K562 (cell line): Measurements from ENCODE around the gene SELENOO. TPM values are rescaled to one million over a fixed set of nuclear protein-coding genes. Genes with fewer than 3 reads are reported as not detected.

ENCODE experiments used
- ATAC-seq: fragments of 200-7000 bp; cut with Tn5 transposase; 3 replicates; pipeline ENCODE4 v1.9.1; 2020; ENCODE audit warnings: moderate library complexity
- BruUV-seq: library from RNA; stranded (reverse); fragments of 400-500 nt; replicated peaks from 2 replicates; lab custom pipeline; 2021; lab: Mats Ljungman, UMichigan
- CTCF ChIA-PET: fragments of 300-600 bp; formaldehyde crosslinking; extraction: SDS; loops from one replicate; lab custom pipeline; 2021; ENCODE audit warnings: low intra/inter-chr PET ratio; lab: Yijun Ruan, JAX
- POLR2A ChIA-PET: fragments of 300-600, 350-650 bp; sonication (Branson Sonifier 250); formaldehyde crosslinking; extraction: SDS; loops from one replicate; lab custom pipeline; 2021; ENCODE audit warnings: antibody characterized with exemption, inconsistent platforms; lab: Yijun Ruan, JAX
- DNase-seq, 4 experiments: peaks; one replicate each; pipeline versions ENCODE4 v3.0.0 to v3.0.0-alpha.2; 2011 to 2018; ENCODE audit warnings: low spot score in 3 of 4, mixed read lengths in 3 of 4; ENCODE audit errors: extremely low read depth in 1 of 4
- FAIRE-seq: peaks from 2 replicates; lab custom pipeline; 2011; peaks lifted over from hg19 to GRCh38; lab: Jason Lieb, UNC
- H2AFZ ChIP-seq: 2 replicates; pipeline ENCODE4 v1.6.0; 2011; ENCODE audit warnings: low read depth, low read length, control low read depth, inconsistent platforms
- H3K27ac ChIP-seq: fragments of 200-600 bp; 3 replicates; pipeline ENCODE4 v1.8.0; 2011; ENCODE audit warnings: low read depth, mild to moderate bottlenecking, control low read depth, inconsistent platforms, low read length, moderate library complexity, mixed read lengths; ENCODE audit errors: extremely low read depth
- H3K27me3 ChIP-seq, 2 experiments: fragments of 300-600 bp in 1 of 2; 2 replicates in 1 of 2; 3 replicates in 1 of 2; pipeline versions ENCODE4 v1.6.0 to v1.8.0; 2011; ENCODE audit warnings: inconsistent platforms in 2 of 2, low read length in 2 of 2, mild to moderate bottlenecking in 1 of 2, mixed read lengths in 1 of 2, moderate library complexity in 1 of 2; ENCODE audit not compliant: control insufficient read depth in 2 of 2, insufficient read depth in 2 of 2
- H3K36me3 ChIP-seq: fragments of 300-600 bp; 3 replicates; pipeline ENCODE4 v1.8.0; 2011; ENCODE audit warnings: mild to moderate bottlenecking, low read length, inconsistent platforms; ENCODE audit not compliant: control insufficient read depth, insufficient read depth
- H3K4me1 ChIP-seq, 2 experiments: fragments of 200-600 bp in 1 of 2; replicated peaks in 1 of 2; 2 replicates in 1 of 2; 3 replicates in 1 of 2; pipeline versions ENCODE4 v1.5.1 to v1.8.0; 2011; ENCODE audit warnings: inconsistent platforms in 2 of 2, low read length in 2 of 2, mild to moderate bottlenecking in 1 of 2, mixed read lengths in 1 of 2, moderate library complexity in 1 of 2; ENCODE audit not compliant: control insufficient read depth in 2 of 2, insufficient read depth in 2 of 2
- H3K4me2 ChIP-seq: 2 replicates; pipeline ENCODE4 v1.6.1; 2011; ENCODE audit warnings: low read length, control low read depth, inconsistent platforms, mixed read lengths; ENCODE audit not compliant: insufficient read depth
- H3K4me3 ChIP-seq: fragments of 200-600 bp; sonication (generic), shearing (Covaris generic); 2 replicates; pipeline ENCODE4 v1.5.1; 2016; ENCODE audit warnings: control low read depth, inconsistent platforms
- H3K79me2 ChIP-seq: fragments of 200-600 bp; 3 replicates; pipeline ENCODE4 v1.8.0; 2011; ENCODE audit warnings: low read length, inconsistent platforms; ENCODE audit not compliant: control insufficient read depth, insufficient read depth
- H3K9ac ChIP-seq, 2 experiments: 2 replicates each; pipeline versions ENCODE4 v1.6.0 to v1.6.1; 2011; ENCODE audit warnings: low read depth in 2 of 2, low read length in 2 of 2, control low read depth in 1 of 2, inconsistent platforms in 1 of 2, mild to moderate bottlenecking in 1 of 2, mixed read lengths in 1 of 2; ENCODE audit not compliant: insufficient read depth in 1 of 2
- H3K9me1 ChIP-seq: one replicate; pipeline ENCODE4 v1.6.0; 2011; ENCODE audit warnings: inconsistent platforms, mild to moderate bottlenecking, low read length, moderate library complexity; ENCODE audit not compliant: control insufficient read depth, insufficient read depth
- H3K9me3 ChIP-seq: replicated peaks from 2 replicates; pipeline ENCODE4 v1.5.1; 2011; ENCODE audit warnings: low read depth, low read length, inconsistent platforms; ENCODE audit not compliant: control insufficient read depth, insufficient read depth
- H4K20me1 ChIP-seq: replicated peaks from 2 replicates; pipeline ENCODE4 v1.6.1; 2011; ENCODE audit warnings: low read length, inconsistent platforms, mixed read lengths; ENCODE audit not compliant: control insufficient read depth, insufficient read depth
- EHMT2 ChIP-seq: fragments of 450-650 bp; IDR thresholded peaks from 2 replicates; pipeline ENCODE4 v1.6.1; 2018; ENCODE audit warnings: antibody characterized with exemption
- ILF3 ChIP-seq: fragments of 450-650 bp; IDR thresholded peaks from 2 replicates; pipeline ENCODE4 v1.6.1; 2018; ENCODE audit warnings: antibody characterized with exemption, mild to moderate bottlenecking, moderate library complexity, borderline replicate concordance
- MEF2D ChIP-seq: conservative IDR thresholded peaks from 2 replicates; pipeline ENCODE4 v1.6.1; 2016; ENCODE audit warnings: low read depth, missing genetic modification characterization, missing compliant biosample characterization
- RCOR1 ChIP-seq, 2 experiments: IDR thresholded peaks; 2 replicates each; pipeline ENCODE4 v1.6.1; 2012; ENCODE audit warnings: low read depth in 2 of 2, low read length in 2 of 2, borderline replicate concordance in 1 of 2, improper control_type of control experiment in 1 of 2
- ZEB2 ChIP-seq: fragments of 450-650 bp; IDR thresholded peaks from 2 replicates; pipeline ENCODE4 v1.6.1; 2016
- ZNF212 ChIP-seq: fragments of 450-650 bp; formaldehyde crosslinking; IDR thresholded peaks from 2 replicates; pipeline ENCODE4 v1.4.0; 2020; ENCODE audit warnings: mild to moderate bottlenecking
- ZNF263 ChIP-seq: sonication (generic); formaldehyde crosslinking; IDR thresholded peaks from 2 replicates; pipeline ENCODE4 v1.8.0; 2022; ENCODE audit warnings: mild to moderate bottlenecking, missing genetic modification reagents, borderline replicate concordance
- ZNF57 ChIP-seq: fragments of 450-650 bp; formaldehyde crosslinking; IDR thresholded peaks from 2 replicates; pipeline ENCODE4 v1.4.0; 2020; ENCODE audit warnings: mild to moderate bottlenecking, moderate library complexity
- WGBS: fragments of 100-300 bp; shearing (Covaris generic); methylation state at CpG from one replicate; pipeline ENCODE4 v1.1.6; 2016; ENCODE audit warnings: low coverage, mixed read lengths; ENCODE audit not compliant: insufficient coverage; ENCODE audit errors: missing lambda C conversion rate; 5-methylcytosine and 5-hydroxymethylcytosine counted together
- in situ Hi-C: fragments of 300-500 bp; cut with MboI; formaldehyde crosslinking; loops from 4 replicates; pipeline ENCODE4 v1.15.0; 2018; ENCODE audit warnings: inconsistent platforms, mixed read lengths
- intact Hi-C: fragments of 100-400 bp; cut with micrococcal nuclease; formaldehyde crosslinking; loops from 2 replicates; pipeline ENCODE4 v1.14.2; 2022
- polyA plus RNA-seq, 8 experiments: library from polyadenylated mRNA; depleted of rRNA in 4 of 8; stranded (reverse) in 5 of 8; unstranded in 3 of 8; fragments of >200 nt; fragmentation: Nextera tagmentation in 2 of 8; fragmentation: Illumina TruSeq in 1 of 8; extraction: Ambion mirVana in 2 of 8; extraction: Trizol in 1 of 8; gene quantifications; 2 replicates each; pipeline versions ENCODE4 v1.2.1 to v1.2.3, GENCODE V29; 2011 to 2014; ENCODE audit warnings: inconsistent platforms in 1 of 8, missing spikeins in 1 of 8
- total RNA-seq, 7 experiments: library from RNA; depleted of rRNA in 6 of 7; stranded (reverse); fragments of >200 nt in 6 of 7; fragmentation: Illumina TruSeq in 2 of 7; extraction: Trizol in 2 of 7; gene quantifications; 2 replicates each; pipeline versions ENCODE4 v1.2.1 to v1.2.3, GENCODE V29; 2011 to 2021; ENCODE audit warnings: low replicate concordance in 1 of 7
- TF ChIP-seq, protein P1 (sequence below): sonication (generic); formaldehyde crosslinking; IDR thresholded peaks from 2 replicates; pipeline ENCODE4 v1.9.0; 2022; ENCODE audit warnings: mild to moderate bottlenecking, missing genetic modification reagents
- TF ChIP-seq, protein P2 (sequence below): sonication (generic); formaldehyde crosslinking; IDR thresholded peaks from 2 replicates; pipeline ENCODE4 v1.8.0; 2022; ENCODE audit warnings: mild to moderate bottlenecking, missing genetic modification reagents
- TF ChIP-seq, protein P3 (sequence below): fragments of 250-450 bp; sonication (Bioruptor Pico); IDR thresholded peaks from 2 replicates; pipeline ENCODE4 v1.8.0; 2021; ENCODE audit warnings: moderate library complexity, mild to moderate bottlenecking, inconsistent platforms
- TF ChIP-seq, protein P4 (sequence below): sonication (generic); formaldehyde crosslinking; IDR thresholded peaks from 2 replicates; pipeline ENCODE4 v1.8.0; 2022; ENCODE audit warnings: missing genetic modification reagents, mild to moderate bottlenecking, moderate library complexity, borderline replicate concordance

SELENOO gene
- total and polyA plus RNA-seq, 9 of the 15 experiments (the other 6 are each of a cell fraction or from before 2014, with no cell fraction given) = 0.37 to 24.9 (median 8.3) TPM

DNA sequence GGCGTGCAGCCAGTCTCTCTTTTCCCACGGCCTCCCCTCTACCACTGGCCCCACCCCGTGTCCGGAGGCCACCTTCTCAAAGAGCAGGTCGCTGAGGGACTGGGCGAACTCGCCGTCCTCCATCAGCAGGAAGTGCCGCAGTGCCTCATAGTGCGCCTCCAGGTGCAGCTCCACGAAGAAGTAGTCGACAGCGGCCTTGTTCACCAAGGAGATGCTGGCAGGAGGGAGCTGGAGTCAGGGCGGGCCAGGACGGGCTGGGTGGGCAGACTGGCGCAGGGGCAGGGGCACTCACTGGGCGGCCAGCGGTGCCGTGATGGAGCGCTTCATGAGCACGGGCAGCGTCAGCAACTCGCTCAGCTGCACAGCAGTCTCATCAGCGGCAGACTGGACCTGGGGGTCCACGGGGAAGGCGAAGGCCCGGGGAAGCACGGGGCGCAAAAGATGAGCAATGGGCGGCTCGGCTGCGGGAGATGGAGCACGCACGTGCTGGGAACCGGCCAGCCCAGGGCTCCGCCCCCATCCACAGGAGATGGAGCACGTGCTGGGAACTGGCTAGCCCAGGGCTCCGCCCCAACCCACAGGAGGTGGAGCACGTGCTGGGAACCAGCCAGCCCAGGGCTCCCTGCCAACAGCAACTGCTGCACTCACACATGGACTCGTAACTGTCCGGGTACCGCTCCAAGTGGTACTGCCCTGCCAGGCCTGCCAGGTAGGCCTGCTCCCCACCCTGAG, 18.4 kb downstream of the SELENOO start:
- Histone ChIP-seq H3K79me2 (peaks cover 9% of the 10 kb centered on the region; the same call in 2 of the 3 replicates), H3K9me3 (0 out of 2 replicates have a peak, but pooled peaks cover 1% of the 10 kb centered on the region), H3K4me3 (no peak overlapping the region), H4K20me1 (no peaks in the 10 kb centered on the region), H3K9me1 (no peaks in the 10 kb centered on the region), H3K27me3 (no peaks in the 10 kb centered on the region), H3K36me3 (peaks cover 89% of the 10 kb centered on the region; the same call in 2 of the 3 replicates), H3K9ac (no peak overlapping the region), H2AFZ (no peak overlapping the region), H3K4me2 (no peak overlapping the region), H3K4me1 (peaks cover 0 to 30% of the 10 kb centered on the region in 2 experiments; a peak in 3 of 5 replicates), H3K27ac (no peak overlapping the region)
- no TSS peak for BruUV-seq
- in situ Hi-C loops (no loop called here), intact Hi-C loops (no loop called here)
- POLR2A ChIA-PET = no interaction called here
- peak; percentile 93 for ATAC-seq
- no peak for FAIRE-seq
- 83% methylated on average over 9 of the region's 42 CpGs for WGBS
- CTCF ChIA-PET = no interaction called here
- DNase-seq = peak; percentile 72 to 81 (median 79)
- TF ChIP-seq RCOR1 (IDR thresholded peaks at IDR 0.05; ENCODE audit: borderline replicate concordance in 1 of 2, low read depth in 2 of 2, low read length in 2 of 2) (no peak), EHMT2 (no peak), ZEB2 (no peak), ZNF212 (CRISPR knock-in tag) (no peak), ZNF263 (CRISPR knock-in tag) (0 out of 2 replicates have a peak, but pooled peaks have one; percentile 53), ZNF57 (CRISPR knock-in tag) (no peak), ILF3 (no peak), MEF2D (no peak)
- TF ChIP-seq, protein P1, sequence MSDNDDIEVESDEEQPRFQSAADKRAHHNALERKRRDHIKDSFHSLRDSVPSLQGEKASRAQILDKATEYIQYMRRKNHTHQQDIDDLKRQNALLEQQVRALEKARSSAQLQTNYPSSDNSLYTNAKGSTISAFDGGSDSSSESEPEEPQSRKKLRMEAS (CRISPR knock-in tag) = peak; percentile 96
- TF ChIP-seq, protein P2, sequence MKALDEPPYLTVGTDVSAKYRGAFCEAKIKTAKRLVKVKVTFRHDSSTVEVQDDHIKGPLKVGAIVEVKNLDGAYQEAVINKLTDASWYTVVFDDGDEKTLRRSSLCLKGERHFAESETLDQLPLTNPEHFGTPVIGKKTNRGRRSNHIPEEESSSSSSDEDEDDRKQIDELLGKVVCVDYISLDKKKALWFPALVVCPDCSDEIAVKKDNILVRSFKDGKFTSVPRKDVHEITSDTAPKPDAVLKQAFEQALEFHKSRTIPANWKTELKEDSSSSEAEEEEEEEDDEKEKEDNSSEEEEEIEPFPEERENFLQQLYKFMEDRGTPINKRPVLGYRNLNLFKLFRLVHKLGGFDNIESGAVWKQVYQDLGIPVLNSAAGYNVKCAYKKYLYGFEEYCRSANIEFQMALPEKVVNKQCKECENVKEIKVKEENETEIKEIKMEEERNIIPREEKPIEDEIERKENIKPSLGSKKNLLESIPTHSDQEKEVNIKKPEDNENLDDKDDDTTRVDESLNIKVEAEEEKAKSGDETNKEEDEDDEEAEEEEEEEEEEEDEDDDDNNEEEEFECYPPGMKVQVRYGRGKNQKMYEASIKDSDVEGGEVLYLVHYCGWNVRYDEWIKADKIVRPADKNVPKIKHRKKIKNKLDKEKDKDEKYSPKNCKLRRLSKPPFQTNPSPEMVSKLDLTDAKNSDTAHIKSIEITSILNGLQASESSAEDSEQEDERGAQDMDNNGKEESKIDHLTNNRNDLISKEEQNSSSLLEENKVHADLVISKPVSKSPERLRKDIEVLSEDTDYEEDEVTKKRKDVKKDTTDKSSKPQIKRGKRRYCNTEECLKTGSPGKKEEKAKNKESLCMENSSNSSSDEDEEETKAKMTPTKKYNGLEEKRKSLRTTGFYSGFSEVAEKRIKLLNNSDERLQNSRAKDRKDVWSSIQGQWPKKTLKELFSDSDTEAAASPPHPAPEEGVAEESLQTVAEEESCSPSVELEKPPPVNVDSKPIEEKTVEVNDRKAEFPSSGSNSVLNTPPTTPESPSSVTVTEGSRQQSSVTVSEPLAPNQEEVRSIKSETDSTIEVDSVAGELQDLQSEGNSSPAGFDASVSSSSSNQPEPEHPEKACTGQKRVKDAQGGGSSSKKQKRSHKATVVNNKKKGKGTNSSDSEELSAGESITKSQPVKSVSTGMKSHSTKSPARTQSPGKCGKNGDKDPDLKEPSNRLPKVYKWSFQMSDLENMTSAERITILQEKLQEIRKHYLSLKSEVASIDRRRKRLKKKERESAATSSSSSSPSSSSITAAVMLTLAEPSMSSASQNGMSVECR (CRISPR knock-in tag) = peak; percentile 62; the same call in 1 of the 2 replicates
- TF ChIP-seq, protein P3, sequence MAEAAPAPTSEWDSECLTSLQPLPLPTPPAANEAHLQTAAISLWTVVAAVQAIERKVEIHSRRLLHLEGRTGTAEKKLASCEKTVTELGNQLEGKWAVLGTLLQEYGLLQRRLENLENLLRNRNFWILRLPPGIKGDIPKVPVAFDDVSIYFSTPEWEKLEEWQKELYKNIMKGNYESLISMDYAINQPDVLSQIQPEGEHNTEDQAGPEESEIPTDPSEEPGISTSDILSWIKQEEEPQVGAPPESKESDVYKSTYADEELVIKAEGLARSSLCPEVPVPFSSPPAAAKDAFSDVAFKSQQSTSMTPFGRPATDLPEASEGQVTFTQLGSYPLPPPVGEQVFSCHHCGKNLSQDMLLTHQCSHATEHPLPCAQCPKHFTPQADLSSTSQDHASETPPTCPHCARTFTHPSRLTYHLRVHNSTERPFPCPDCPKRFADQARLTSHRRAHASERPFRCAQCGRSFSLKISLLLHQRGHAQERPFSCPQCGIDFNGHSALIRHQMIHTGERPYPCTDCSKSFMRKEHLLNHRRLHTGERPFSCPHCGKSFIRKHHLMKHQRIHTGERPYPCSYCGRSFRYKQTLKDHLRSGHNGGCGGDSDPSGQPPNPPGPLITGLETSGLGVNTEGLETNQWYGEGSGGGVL (CRISPR knock-in tag) = no peak
- TF ChIP-seq, protein P4, sequence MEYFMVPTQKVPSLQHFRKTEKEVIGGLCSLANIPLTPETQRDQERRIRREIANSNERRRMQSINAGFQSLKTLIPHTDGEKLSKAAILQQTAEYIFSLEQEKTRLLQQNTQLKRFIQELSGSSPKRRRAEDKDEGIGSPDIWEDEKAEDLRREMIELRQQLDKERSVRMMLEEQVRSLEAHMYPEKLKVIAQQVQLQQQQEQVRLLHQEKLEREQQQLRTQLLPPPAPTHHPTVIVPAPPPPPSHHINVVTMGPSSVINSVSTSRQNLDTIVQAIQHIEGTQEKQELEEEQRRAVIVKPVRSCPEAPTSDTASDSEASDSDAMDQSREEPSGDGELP (CRISPR knock-in tag) = peak; percentile 32; the same call in 1 of the 2 replicates
